GM10266 (cell line): ENCODE data around the gene GMEB2.
"Not testable (repeated sequence)": the region's sequence is repeated elsewhere in the genome, so short reads cannot be mapped to it uniquely, and the experiment has no call there.

Experiments
- DNase-seq: peaks from one replicate; pipeline ENCODE4 v3.0.0; 2012; ENCODE audit errors: extremely low spot score
- CTCF ChIP-seq: IDR thresholded peaks from 2 replicates; pipeline ENCODE4 v1.5.1; 2012; ENCODE audit warnings: mild to moderate bottlenecking, low read depth; ENCODE audit not compliant: control insufficient read depth, insufficient read depth; ENCODE audit errors: missing control alignments

The GMEB2 gene

GRCh38 chr20:63656451-63656850, 29.6 kb upstream of the GMEB2 start:
- no peak for TF ChIP-seq CTCF

GRCh38 chr20:63655249-63655648, 28.3 kb upstream of the GMEB2 start:
- DNase-seq = no peak
- no peak for TF ChIP-seq CTCF

More at GRCh38 chr20:63656451-63656850, 29.6 kb upstream of the GMEB2 start:
- DNase-seq = no peak

- TF ChIP-seq CTCF = no peak
- no peak for DNase-seq
Measured at GRCh38 chr20:63653974-63654668, 27.2 kb upstream of the GMEB2 start.

GRCh38 chr20:63653041-63653973, 26.4 kb upstream of the GMEB2 start, which contains the start of gene STMN3:
STMN3 (minus strand) TSS chr20:63653424; CDS start chr20:63653345, 79 bp downstream.
- DNase-seq = peak; percentile 88
- TF ChIP-seq CTCF = no peak

GRCh38 chr20:63652192-63652980, 25.5 kb upstream of the GMEB2 start:
- TF ChIP-seq CTCF = no peak
- DNase-seq = no peak

- TF ChIP-seq CTCF = no peak
- DNase-seq = no peak
Measured at GRCh38 chr20:63651942-63652191, 25.0 kb upstream of the GMEB2 start.

GRCh38 chr20:63650486-63650885, 23.6 kb upstream of the GMEB2 start:
- DNase-seq = not testable (repeated sequence)
